Panc1 (cell line): ENCODE measurements around the gene CKAP2. TPM values are rescaled to one million over a fixed set of nuclear protein-coding genes. Genes with fewer than 3 reads are reported as not detected.

Experiments used
- ATAC-seq: fragments of 200-7000 bp; cut with Tn5 transposase; 2 replicates; pipeline ENCODE4 v1.9.1; 2020; ENCODE audit warnings: mild to moderate bottlenecking, moderate library complexity
- BruUV-seq: library from RNA; stranded (reverse); fragments of 400-500 nt; replicated peaks from 2 replicates; lab custom pipeline; 2021; lab: Mats Ljungman, UMichigan
- CTCF ChIA-PET: fragments of 300-600 bp; sonication (Branson Sonifier 250); formaldehyde crosslinking; loops from one replicate; lab custom pipeline; 2022; ENCODE audit warnings: antibody characterized with exemption; lab: Charles Lee
- POLR2A ChIA-PET: fragments of 300-600 bp; sonication (Branson Sonifier 250); formaldehyde crosslinking; loops from one replicate; lab custom pipeline; 2022; ENCODE audit warnings: antibody characterized with exemption; lab: Charles Lee
- DNase-seq: peaks from one replicate; pipeline ENCODE4 v3.0.0-alpha.2; 2010; ENCODE audit warnings: low read depth, low spot score
- H3K27ac ChIP-seq: 2 replicates; pipeline ENCODE4 v1.5.1; 2011; ENCODE audit warnings: mild to moderate bottlenecking, low read length, inconsistent platforms
- H3K27me3 ChIP-seq: fragments of 200-500 bp; sonication (Bioruptor generic); 2 replicates; pipeline ENCODE4 v1.6.0; 2014; ENCODE audit warnings: low read length, inconsistent platforms; ENCODE audit not compliant: control insufficient read depth, insufficient read depth
- H3K36me3 ChIP-seq: fragments of 200-500 bp; sonication (Bioruptor generic); 2 replicates; pipeline ENCODE4 v1.5.1; 2014; ENCODE audit warnings: inconsistent platforms, mild to moderate bottlenecking, low read length, moderate library complexity; ENCODE audit not compliant: control insufficient read depth, insufficient read depth
- H3K4me1 ChIP-seq: 2 replicates; pipeline ENCODE4 v1.5.1; 2011; ENCODE audit warnings: inconsistent platforms, mild to moderate bottlenecking, low read length, moderate library complexity; ENCODE audit not compliant: control insufficient read depth, insufficient read depth
- H3K4me3 ChIP-seq, 2 experiments: 2 replicates each; pipeline ENCODE4 v1.5.1; 2011 to 2012; ENCODE audit warnings: low read depth in 2 of 2, low read length in 2 of 2, mild to moderate bottlenecking in 2 of 2, inconsistent platforms in 1 of 2, moderate library complexity in 1 of 2
- H3K9me3 ChIP-seq: fragments of 200-500 bp; sonication (Bioruptor generic); 2 replicates; pipeline ENCODE4 v1.5.1; 2014; ENCODE audit warnings: low read depth, mild to moderate bottlenecking, inconsistent platforms, low read length, moderate library complexity; ENCODE audit not compliant: control insufficient read depth, insufficient read depth
- CTCF ChIP-seq: fragments of 450-650 bp; IDR thresholded peaks from 2 replicates; pipeline ENCODE4 v1.5.1; 2017; ENCODE audit warnings: mild to moderate bottlenecking
- POLR2AphosphoS5 ChIP-seq: IDR thresholded peaks from 2 replicates; pipeline ENCODE4 v1.6.1; 2012; ENCODE audit warnings: mild to moderate bottlenecking, low read depth, low read length, moderate library complexity
- SIN3A ChIP-seq: IDR thresholded peaks from 2 replicates; pipeline ENCODE4 v1.6.1; 2012; ENCODE audit warnings: low read depth, mild to moderate bottlenecking, low read length, moderate library complexity, borderline replicate concordance; ENCODE audit not compliant: insufficient read depth
- TCF7L2 ChIP-seq: IDR thresholded peaks from 2 replicates; pipeline ENCODE4 v1.6.1; 2011; ENCODE audit warnings: mild to moderate bottlenecking, low read depth, low read length, inconsistent platforms
- in situ Hi-C: cut with HindIII; loops from 2 replicates; pipeline ENCODE4 v1.10.0; 2016; ENCODE audit warnings: low sequenced_read_pairs, low pct_unique_long_range_greater_than_20kb
- intact Hi-C: fragments of 100-400 bp; cut with micrococcal nuclease; formaldehyde crosslinking; loops from one replicate; pipeline ENCODE4 v1.10.0; 2022; ENCODE audit not compliant: unreplicated experiment
- total RNA-seq: library from RNA; stranded (reverse); gene quantifications from one replicate; pipeline ENCODE4 v1.2.1, GENCODE V29; 2021; ENCODE audit not compliant: unreplicated experiment
- TF ChIP-seq, protein P1 (sequence below), 2 experiments: IDR thresholded peaks; 2 replicates each; pipeline ENCODE4 v1.6.1; 2011 to 2012; ENCODE audit warnings: low read depth in 2 of 2, control low read depth in 1 of 2, low read length in 1 of 2, mild to moderate bottlenecking in 1 of 2, moderate library complexity in 1 of 2; ENCODE audit not compliant: insufficient read depth in 1 of 2

CKAP2 gene
- total RNA-seq, 1 experiment from 2014 or later = 51.1 TPM

DNA sequence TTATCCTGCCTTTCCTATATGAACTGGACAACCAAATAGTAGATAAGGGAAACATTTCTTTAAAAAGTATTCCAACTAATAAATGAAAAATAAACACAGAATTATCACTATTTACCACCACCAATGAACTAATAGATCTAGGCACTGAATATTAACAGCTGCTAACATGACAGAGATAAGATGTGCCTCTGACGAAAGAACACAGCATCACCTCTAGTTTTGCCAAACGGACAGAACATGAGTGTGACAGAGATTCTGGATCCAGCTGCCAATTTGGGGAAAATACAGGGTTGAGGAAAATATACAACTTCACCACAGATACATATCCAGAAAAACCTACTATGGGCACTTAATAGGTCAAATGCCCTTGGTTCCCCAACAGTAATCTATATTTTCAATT lies 22.8 kb upstream of the CKAP2 start:
- CTCF ChIA-PET = no interaction called here
- intact Hi-C loops = no loop called here
- H3K36me3 ChIP-seq = peaks cover 10% of the 10 kb centered on the region

DNA sequence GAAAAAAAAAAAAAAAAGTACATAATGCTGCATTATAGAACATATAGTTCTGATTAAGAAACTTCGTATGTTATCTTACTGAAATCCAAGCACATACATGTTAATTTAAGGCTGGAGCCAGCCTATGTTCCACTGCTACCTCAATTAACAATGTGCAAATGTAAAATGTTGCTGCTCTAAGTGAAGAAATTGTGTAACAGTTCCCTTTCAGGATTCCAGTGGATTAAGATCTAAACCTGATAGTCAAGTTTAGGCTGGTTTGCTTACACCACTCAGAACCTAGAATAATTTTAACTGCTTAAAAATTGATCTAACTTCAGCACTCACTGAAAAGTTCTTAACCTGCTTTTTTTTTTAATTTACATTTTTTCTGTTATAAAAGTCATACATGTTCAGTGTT lies 9.0 kb upstream of the CKAP2 start:
- ATAC-seq (no peak), DNase-seq (no peak)
- Histone ChIP-seq H3K4me3 (no peak overlapping the region), H3K27me3 (no peaks in the 10 kb centered on the region), H3K36me3 (no peaks in the 10 kb centered on the region), H3K27ac (no peak overlapping the region), H3K9me3 (no peaks in the 10 kb centered on the region), H3K4me1 (peaks cover 9% of the 10 kb centered on the region)
- in situ Hi-C loops (no loop called here), intact Hi-C loops (no loop called here)
- BruUV-seq = no TSS peak
- POLR2A ChIA-PET = no interaction called here
- CTCF ChIA-PET = interaction anchor here (0.6 kb wide), 1 partner anchor 477 kb away, joined by 6 read pairs; no protein-coding TSS in a partner anchor
- TF ChIP-seq POLR2AphosphoS5 (no peak), SIN3A (no peak), TCF7L2 (no peak), CTCF (no peak)
- TF ChIP-seq, protein P1, sequence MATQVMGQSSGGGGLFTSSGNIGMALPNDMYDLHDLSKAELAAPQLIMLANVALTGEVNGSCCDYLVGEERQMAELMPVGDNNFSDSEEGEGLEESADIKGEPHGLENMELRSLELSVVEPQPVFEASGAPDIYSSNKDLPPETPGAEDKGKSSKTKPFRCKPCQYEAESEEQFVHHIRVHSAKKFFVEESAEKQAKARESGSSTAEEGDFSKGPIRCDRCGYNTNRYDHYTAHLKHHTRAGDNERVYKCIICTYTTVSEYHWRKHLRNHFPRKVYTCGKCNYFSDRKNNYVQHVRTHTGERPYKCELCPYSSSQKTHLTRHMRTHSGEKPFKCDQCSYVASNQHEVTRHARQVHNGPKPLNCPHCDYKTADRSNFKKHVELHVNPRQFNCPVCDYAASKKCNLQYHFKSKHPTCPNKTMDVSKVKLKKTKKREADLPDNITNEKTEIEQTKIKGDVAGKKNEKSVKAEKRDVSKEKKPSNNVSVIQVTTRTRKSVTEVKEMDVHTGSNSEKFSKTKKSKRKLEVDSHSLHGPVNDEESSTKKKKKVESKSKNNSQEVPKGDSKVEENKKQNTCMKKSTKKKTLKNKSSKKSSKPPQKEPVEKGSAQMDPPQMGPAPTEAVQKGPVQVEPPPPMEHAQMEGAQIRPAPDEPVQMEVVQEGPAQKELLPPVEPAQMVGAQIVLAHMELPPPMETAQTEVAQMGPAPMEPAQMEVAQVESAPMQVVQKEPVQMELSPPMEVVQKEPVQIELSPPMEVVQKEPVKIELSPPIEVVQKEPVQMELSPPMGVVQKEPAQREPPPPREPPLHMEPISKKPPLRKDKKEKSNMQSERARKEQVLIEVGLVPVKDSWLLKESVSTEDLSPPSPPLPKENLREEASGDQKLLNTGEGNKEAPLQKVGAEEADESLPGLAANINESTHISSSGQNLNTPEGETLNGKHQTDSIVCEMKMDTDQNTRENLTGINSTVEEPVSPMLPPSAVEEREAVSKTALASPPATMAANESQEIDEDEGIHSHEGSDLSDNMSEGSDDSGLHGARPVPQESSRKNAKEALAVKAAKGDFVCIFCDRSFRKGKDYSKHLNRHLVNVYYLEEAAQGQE (IDR thresholded peaks at IDR 0.05; ENCODE audit: insufficient read depth in 1 of 2, low read depth in 2 of 2, low read length in 1 of 2) = no peak

More for the DNA sequence above, 22.8 kb upstream of the CKAP2 start:
- BruUV-seq = no TSS peak
- TF ChIP-seq CTCF (no peak), SIN3A (no peak), POLR2AphosphoS5 (no peak), TCF7L2 (no peak)
- TF ChIP-seq, protein P1 (IDR thresholded peaks at IDR 0.05; ENCODE audit: insufficient read depth in 1 of 2, low read depth in 2 of 2, low read length in 1 of 2) = no peak
- Histone ChIP-seq H3K4me1 (peaks cover 12% of the 10 kb centered on the region), H3K4me3 (no peak overlapping the region), H3K27me3 (no peaks in the 10 kb centered on the region), H3K9me3 (no peaks in the 10 kb centered on the region), H3K27ac (no peak overlapping the region)
- ATAC-seq = no peak
- POLR2A ChIA-PET = no interaction called here
- in situ Hi-C loops = no loop called here
- no peak for DNase-seq
